ENCODE data around the gene SLC12A4.
A peak's percentile ranks its signal among the peaks of the same experiment; 100 is the strongest.

SLC12A4 gene

DNA sequence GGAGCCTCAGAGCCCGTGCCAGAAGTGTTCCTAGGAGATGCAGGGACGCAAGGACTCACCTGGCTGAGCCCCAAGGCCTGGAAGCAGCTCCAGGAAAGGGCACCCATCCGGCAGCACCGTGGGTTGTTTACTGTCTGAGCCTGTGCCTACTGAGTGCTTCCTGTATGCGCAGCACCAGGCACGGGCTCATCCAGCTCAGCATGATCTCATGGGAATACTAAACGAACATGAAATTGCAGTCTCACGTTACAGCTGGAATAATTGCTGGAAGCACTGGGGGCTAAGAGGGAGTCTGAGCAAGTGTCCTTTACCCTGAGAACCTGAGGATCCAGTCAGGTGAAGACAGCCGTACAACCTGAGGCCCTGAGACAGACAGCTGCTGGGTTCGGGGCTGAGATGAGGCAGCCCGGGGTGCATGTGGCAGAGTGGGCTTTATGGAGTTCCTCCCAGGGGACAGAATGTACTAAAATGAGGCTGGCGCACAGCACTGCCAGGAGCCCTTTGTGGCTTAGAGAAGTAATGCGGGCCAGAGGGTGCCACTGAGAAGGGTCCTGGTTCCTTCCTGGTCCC, 42.2 kb downstream of the SLC12A4 start:
- TF ChIP-seq, protein P1, sequence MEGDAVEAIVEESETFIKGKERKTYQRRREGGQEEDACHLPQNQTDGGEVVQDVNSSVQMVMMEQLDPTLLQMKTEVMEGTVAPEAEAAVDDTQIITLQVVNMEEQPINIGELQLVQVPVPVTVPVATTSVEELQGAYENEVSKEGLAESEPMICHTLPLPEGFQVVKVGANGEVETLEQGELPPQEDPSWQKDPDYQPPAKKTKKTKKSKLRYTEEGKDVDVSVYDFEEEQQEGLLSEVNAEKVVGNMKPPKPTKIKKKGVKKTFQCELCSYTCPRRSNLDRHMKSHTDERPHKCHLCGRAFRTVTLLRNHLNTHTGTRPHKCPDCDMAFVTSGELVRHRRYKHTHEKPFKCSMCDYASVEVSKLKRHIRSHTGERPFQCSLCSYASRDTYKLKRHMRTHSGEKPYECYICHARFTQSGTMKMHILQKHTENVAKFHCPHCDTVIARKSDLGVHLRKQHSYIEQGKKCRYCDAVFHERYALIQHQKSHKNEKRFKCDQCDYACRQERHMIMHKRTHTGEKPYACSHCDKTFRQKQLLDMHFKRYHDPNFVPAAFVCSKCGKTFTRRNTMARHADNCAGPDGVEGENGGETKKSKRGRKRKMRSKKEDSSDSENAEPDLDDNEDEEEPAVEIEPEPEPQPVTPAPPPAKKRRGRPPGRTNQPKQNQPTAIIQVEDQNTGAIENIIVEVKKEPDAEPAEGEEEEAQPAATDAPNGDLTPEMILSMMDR (conservative IDR thresholded peaks at IDR 0.05; ENCODE audit: control insufficient read depth, insufficient read depth, low read depth, low read length), result no peak
- H3K4me3 ChIP-seq (ENCODE audit: control insufficient read depth, low read depth, low read length), result no peak overlapping the region
- peak; percentile 65 for DNase-seq (ENCODE audit: low read depth)

DNA sequence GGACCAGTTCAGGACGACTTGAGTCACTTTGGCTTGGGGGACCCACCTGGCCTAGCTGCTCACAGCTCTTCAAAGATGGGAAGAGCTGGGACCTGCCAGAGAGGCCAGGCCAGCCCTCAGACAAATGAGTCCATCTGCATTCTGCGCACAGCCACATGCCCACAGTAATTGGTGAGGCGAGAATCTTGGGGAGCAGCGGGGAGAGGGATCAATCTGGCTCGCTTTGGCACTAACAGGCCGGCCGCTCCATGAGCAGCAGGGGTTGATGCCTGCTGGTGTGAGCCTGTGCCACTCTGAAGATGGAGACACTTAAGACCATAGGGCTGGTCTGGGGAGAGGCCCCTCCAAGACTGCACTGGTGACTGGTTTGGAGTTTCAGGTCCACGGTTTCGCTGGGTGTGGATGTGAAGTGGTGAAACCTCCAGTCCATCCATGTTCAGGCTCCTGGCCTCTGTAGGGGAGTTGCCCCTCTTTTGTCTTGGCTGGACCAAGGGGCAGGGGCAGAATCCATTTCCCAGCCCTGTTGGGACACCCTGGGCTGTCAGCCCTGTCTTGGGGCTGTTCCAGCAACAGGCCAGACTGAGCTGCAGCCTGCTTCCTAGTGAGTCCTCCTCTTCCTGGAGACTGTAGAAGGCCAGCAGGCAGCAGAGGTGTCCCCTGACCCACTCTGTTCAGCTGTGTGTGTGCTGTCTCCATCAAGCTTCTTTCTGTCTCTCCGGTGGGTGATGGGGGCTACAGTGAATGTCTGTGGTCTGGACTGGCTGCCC, 44.1 kb downstream of the SLC12A4 start:
- TF ChIP-seq, protein P1 (conservative IDR thresholded peaks at IDR 0.05; ENCODE audit: control insufficient read depth, insufficient read depth, low read depth, low read length), result no peak
- no peak for DNase-seq (ENCODE audit: low read depth)
- H3K4me3 ChIP-seq (ENCODE audit: control insufficient read depth, low read depth, low read length), result no peak overlapping the region

DNA sequence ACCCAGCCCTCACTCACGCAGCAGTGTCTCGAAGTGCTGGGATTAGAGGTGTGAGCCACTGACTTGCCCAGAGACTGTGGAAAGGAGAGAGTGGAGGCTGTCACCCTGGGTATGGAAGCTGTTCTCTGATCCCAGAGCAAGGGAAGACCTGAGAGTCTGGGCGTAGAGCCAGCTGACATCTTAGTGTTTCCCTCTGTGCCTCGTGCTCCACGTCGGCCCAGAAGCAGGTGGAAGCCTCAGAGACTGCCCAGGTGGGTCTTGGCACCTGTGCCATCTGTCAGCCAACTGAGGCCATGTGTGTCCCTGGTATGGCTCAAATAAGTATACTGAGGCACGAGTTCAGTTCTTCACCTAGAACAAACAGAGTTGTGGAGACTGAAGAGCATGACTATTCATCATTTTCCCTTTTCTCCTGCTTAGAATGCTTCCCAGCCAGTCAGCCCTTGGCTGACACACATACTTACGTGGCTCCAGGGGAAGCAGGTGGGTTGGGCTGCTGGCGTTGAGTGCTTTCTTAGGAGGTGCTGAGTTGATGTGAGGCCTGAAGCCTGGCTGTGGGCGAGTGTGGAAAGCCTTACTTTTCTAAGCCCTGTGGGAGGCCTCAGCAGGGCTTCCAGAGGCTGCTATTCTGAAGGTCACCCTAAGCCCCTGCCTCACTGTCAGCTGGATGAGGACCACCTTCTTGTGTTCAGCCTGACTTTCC, 44.9 kb downstream of the SLC12A4 start:
- H3K4me3 ChIP-seq (ENCODE audit: control insufficient read depth, low read depth, low read length), result no peak overlapping the region
- no peak for DNase-seq (ENCODE audit: low read depth)
- TF ChIP-seq, protein P1 (conservative IDR thresholded peaks at IDR 0.05; ENCODE audit: control insufficient read depth, insufficient read depth, low read depth, low read length), result no peak

DNA sequence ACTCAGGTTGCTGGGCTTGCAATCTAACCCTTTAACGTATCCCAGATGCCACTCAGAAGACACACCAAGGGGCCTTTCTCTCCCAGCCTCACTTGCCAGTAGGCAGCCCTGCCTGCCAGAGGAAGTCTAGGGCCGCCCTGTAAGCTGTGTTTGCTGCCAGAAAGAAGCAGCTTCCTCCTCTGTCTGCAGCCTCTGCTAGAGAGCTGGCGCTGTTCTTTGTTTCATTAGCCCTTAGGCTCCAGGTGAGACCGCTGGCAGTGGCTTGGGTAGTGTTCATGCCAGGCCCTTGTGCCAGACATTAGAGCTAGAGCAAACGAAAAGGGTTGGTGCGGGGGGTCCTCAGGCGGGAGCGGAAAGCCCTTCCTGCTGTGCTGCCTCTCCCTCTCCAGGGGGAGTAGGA, 45.7 kb downstream of the SLC12A4 start:
- H3K4me3 ChIP-seq (ENCODE audit: control insufficient read depth, low read depth, low read length), result no peak overlapping the region
- TF ChIP-seq, protein P1 (conservative IDR thresholded peaks at IDR 0.05; ENCODE audit: control insufficient read depth, insufficient read depth, low read depth, low read length), result no peak
- DNase-seq (ENCODE audit: low read depth), result no peak

DNA sequence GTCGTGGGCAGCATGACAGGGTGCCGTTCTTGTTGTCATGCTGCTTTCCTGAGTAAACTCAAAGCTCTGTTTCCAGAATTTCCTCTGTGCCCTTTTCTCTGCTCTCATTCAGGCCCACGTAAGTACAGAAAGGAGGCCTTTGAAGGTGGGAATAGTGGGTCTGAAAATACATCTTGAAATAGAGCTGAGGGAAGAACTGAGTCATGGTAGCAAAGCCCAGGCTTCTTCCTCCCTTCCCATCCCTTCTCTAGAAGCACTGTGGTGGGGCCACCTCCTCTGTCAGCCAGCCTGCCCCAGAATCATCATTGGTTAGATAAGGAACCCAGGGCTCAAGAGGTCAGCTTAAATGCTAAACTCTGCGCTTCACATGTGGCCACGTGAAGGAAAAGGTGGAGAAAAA, 46.2 kb downstream of the SLC12A4 start:
- H3K4me3 ChIP-seq (ENCODE audit: control insufficient read depth, low read depth, low read length), result no peak overlapping the region
- TF ChIP-seq, protein P1 (conservative IDR thresholded peaks at IDR 0.05; ENCODE audit: control insufficient read depth, insufficient read depth, low read depth, low read length), result no peak
- no peak for DNase-seq (ENCODE audit: low read depth)

DNA sequence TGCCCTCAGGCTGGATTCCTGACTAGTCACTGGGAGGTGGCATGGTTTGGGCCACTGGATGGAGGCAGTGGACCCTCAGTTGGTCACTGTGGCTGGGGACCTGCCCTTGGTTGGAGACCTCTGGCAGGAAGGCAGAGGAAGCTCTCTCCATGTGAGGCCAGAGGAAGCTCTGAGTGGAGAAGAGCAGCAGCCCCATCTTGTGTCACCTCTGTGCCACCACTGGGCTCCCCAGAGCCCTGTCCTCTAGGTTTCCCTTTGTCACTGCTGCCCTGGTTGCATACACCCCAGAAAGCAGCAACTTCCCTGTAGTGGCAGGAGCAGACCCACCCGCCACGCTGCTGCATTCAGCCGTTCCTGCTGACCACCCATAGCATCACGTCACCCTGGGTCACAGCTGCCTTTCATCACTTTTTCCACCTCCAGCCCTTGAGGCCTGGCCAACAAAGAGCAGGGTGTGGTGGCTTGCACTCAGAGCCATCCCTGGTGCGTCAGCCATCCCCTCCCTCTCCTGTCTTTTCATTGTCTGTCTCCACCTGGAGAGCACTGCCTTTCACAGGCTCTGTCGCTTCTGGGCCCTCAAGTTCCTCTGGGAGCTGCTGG, 48.7 kb downstream of the SLC12A4 start:
- TF ChIP-seq, protein P1 (conservative IDR thresholded peaks at IDR 0.05; ENCODE audit: control insufficient read depth, insufficient read depth, low read depth, low read length), result no peak

More for the DNA sequence above, 48.7 kb downstream of the SLC12A4 start:
- no peak for DNase-seq (ENCODE audit: low read depth)
- H3K4me3 ChIP-seq (ENCODE audit: control insufficient read depth, low read depth, low read length), result no peak overlapping the region
